MM.1S (cell line): Measurements from ENCODE around the gene CANT1.

Source experiments
- CTCF ChIP-seq: fragments of 300-600 bp; sonication (generic); IDR thresholded peaks from 2 replicates; pipeline ENCODE4 v1.5.1; 2016; ENCODE audit warnings: antibody characterized with exemption, low read length, mixed read lengths
- EZH2 ChIP-seq: fragments of 300-600 bp; sonication (generic); optimal IDR thresholded peaks from 2 replicates; pipeline ENCODE3; 2017; ENCODE audit warnings: low read depth, mild to moderate bottlenecking, antibody characterized with exemption, low read length, mixed read lengths
- EZH2phosphoT487 ChIP-seq: fragments of 300-600 bp; sonication (generic); IDR thresholded peaks from 2 replicates; pipeline ENCODE4 v1.6.1; 2018; ENCODE audit warnings: antibody characterized with exemption, low read length

DNA sequence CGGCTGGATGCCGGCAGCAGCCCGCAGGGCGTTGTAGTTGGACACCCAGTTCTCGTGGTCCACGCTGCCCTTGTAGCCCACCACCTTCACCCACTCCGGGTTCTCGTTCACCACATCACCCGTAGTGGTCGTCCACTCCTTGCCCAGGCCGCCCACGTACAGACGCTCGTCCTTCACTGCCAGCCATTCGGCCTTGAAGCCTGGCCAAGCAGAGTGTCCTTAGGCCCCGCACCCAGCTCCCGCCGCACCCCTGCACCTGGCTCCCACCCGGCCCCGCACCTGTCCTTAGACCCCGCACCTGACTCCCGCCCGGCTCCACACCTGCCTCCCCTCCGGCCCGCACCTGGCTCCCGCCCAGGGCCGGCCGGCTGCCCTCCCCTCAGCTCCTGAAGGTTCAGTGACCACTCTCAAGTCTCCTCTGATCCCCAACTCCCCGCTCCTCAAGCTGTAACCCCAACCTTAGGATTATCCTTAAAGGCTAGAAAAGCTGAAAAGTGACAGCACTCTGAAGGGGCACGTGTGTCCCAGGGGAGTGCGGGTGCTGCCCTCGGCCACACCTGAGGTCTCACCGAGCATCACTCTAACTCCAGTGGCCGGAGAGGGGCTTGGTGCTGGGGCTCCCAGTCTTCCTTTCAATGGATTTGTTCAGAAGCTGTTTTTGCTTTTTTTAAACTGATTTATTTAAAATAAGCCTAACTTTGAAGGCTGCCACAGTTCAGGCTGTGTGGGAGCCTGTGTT is 14.4 kb downstream of the CANT1 start:
- TF ChIP-seq EZH2 (no peak), CTCF (no peak), EZH2phosphoT487 (no peak)
